ENCODE results near the gene CDR2. TPM values are rescaled to one million over a fixed set of nuclear protein-coding genes. Genes with fewer than 3 reads are reported as not detected.
A peak's percentile ranks its signal among the peaks of the same experiment; 100 is the strongest.
"Not testable (repeated sequence)": the region's sequence is repeated elsewhere in the genome, so short reads cannot be mapped to it uniquely, and the experiment has no call there.

Gene CDR2
- total RNA-seq, 1 experiment from 2014 or later: 14.7 TPM

GRCh38 chr16:22370038-22370820 lies 4.2 kb downstream of the CDR2 start:
- Histone ChIP-seq H3K4me2 (ENCODE audit: low read length) (no peak overlapping the region; the same call in 1 of the 2 replicates), H3K9me2 (replicated peaks; ENCODE audit: low read length) (no peaks in the 10 kb centered on the region), H2AFZ (ENCODE audit: low read length) (no peak overlapping the region), H3K4me3 (ENCODE audit: low read length) (no peak overlapping the region), H3K9ac (ENCODE audit: low read length) (no peak overlapping the region), H3K9me3 (ENCODE audit: low read length) (no peaks in the 10 kb centered on the region), H3K79me2 (ENCODE audit: low read length) (peaks cover 89% of the 10 kb centered on the region), H3K27me3 (ENCODE audit: low read length) (no peaks in the 10 kb centered on the region), H3K27ac (ENCODE audit: low read length) (peak overlapping the region; percentile 28), H3F3A (ENCODE audit: low read length, unreplicated experiment) (peaks cover 3% of the 10 kb centered on the region), H4K20me1 (ENCODE audit: low read length) (peaks cover 22% of the 10 kb centered on the region), H3K4me1 (ENCODE audit: insufficient read depth, low read length) (peaks cover 39% of the 10 kb centered on the region), H3K36me3 (ENCODE audit: low read depth, low read length) (no peaks in the 10 kb centered on the region)
- ATAC-seq: no peak
- intact Hi-C loops (cut with micrococcal nuclease): loop anchor here (10.0 kb wide), 1 partner anchor 45 kb away; no protein-coding TSS in a partner anchor
- ChIA-PET CTCF (interaction anchor here (0.5 kb wide), 1 partner anchor 51 kb away, joined by 3 read pairs; no protein-coding TSS in a partner anchor), POLR2A (ENCODE audit: unreplicated experiment) (interaction anchor here (0.7 kb wide), 1 partner anchor 18 kb away, joined by 3 read pairs; no protein-coding TSS in a partner anchor)
- peak; percentile 40 for DNase-seq
- TF ChIP-seq, protein P1, sequence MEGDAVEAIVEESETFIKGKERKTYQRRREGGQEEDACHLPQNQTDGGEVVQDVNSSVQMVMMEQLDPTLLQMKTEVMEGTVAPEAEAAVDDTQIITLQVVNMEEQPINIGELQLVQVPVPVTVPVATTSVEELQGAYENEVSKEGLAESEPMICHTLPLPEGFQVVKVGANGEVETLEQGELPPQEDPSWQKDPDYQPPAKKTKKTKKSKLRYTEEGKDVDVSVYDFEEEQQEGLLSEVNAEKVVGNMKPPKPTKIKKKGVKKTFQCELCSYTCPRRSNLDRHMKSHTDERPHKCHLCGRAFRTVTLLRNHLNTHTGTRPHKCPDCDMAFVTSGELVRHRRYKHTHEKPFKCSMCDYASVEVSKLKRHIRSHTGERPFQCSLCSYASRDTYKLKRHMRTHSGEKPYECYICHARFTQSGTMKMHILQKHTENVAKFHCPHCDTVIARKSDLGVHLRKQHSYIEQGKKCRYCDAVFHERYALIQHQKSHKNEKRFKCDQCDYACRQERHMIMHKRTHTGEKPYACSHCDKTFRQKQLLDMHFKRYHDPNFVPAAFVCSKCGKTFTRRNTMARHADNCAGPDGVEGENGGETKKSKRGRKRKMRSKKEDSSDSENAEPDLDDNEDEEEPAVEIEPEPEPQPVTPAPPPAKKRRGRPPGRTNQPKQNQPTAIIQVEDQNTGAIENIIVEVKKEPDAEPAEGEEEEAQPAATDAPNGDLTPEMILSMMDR (conservative IDR thresholded peaks at IDR 0.05; ENCODE audit: low read depth, low read length): no peak
- TF ChIP-seq EZH2phosphoT487 (IDR thresholded peaks at IDR 0.05; ENCODE audit: borderline replicate concordance, low read length) (no peak), EZH2 (IDR thresholded peaks at IDR 0.05; ENCODE audit: low read length, unreplicated experiment) (no peak)
- BruUV-seq (replicated peaks): no TSS peak

GRCh38 chr16:22369221-22369811 lies 5.1 kb downstream of the CDR2 start:
- Histone ChIP-seq H2AFZ (ENCODE audit: low read length) (no peak overlapping the region), H3K36me3 (ENCODE audit: low read depth, low read length) (no peaks in the 10 kb centered on the region), H3K9me2 (replicated peaks; ENCODE audit: low read length) (no peaks in the 10 kb centered on the region), H3F3A (ENCODE audit: low read length, unreplicated experiment) (peaks cover 3% of the 10 kb centered on the region), H4K20me1 (ENCODE audit: low read length) (peaks cover 22% of the 10 kb centered on the region), H3K9ac (ENCODE audit: low read length) (no peak overlapping the region), H3K27me3 (ENCODE audit: low read length) (no peaks in the 10 kb centered on the region), H3K4me2 (ENCODE audit: low read length) (no peak overlapping the region), H3K4me1 (ENCODE audit: insufficient read depth, low read length) (peaks cover 39% of the 10 kb centered on the region), H3K4me3 (ENCODE audit: low read length) (no peak overlapping the region), H3K79me2 (ENCODE audit: low read length) (peaks cover 95% of the 10 kb centered on the region), H3K9me3 (ENCODE audit: low read length) (no peaks in the 10 kb centered on the region), H3K27ac (ENCODE audit: low read length) (no peak overlapping the region)
- ChIA-PET CTCF (interaction anchor here (0.5 kb wide), 1 partner anchor 50 kb away, joined by 3 read pairs; no protein-coding TSS in a partner anchor), POLR2A (ENCODE audit: unreplicated experiment) (no interaction called here)
- TF ChIP-seq EZH2phosphoT487 (IDR thresholded peaks at IDR 0.05; ENCODE audit: borderline replicate concordance, low read length) (no peak), EZH2 (IDR thresholded peaks at IDR 0.05; ENCODE audit: low read length, unreplicated experiment) (no peak)
- BruUV-seq (replicated peaks): no TSS peak
- no peak for ATAC-seq
- DNase-seq: peak; percentile 15
- intact Hi-C loops (cut with micrococcal nuclease): no loop called here

- POLR2A ChIA-PET (ENCODE audit: unreplicated experiment); CTCF ChIA-PET; H3K9me3 ChIP-seq (ENCODE audit: low read length); H3K9ac ChIP-seq (ENCODE audit: low read length); H3K27ac ChIP-seq (ENCODE audit: low read length); H3K4me2 ChIP-seq (ENCODE audit: low read length); H3F3A ChIP-seq (ENCODE audit: low read length, unreplicated experiment); H3K9me2 ChIP-seq (replicated peaks; ENCODE audit: low read length); H3K4me3 ChIP-seq (ENCODE audit: low read length); H3K27me3 ChIP-seq (ENCODE audit: low read length); H3K36me3 ChIP-seq (ENCODE audit: low read depth, low read length); BruUV-seq (replicated peaks); H2AFZ ChIP-seq (ENCODE audit: low read length); intact Hi-C loops (cut with micrococcal nuclease); ATAC-seq; DNase-seq: not testable (repeated sequence)
- peaks cover 19% of the 10 kb centered on the region for H4K20me1 ChIP-seq (ENCODE audit: low read length)
- peaks cover 86% of the 10 kb centered on the region for H3K79me2 ChIP-seq (ENCODE audit: low read length)
- H3K4me1 ChIP-seq (ENCODE audit: insufficient read depth, low read length): peaks cover 39% of the 10 kb centered on the region
Measured at GRCh38 chr16:22368200-22368826, 6.1 kb downstream of the CDR2 start.
